Chondrocyte (in vitro differentiated cells): Measurements from ENCODE around the gene NETO2. TPM values are rescaled to one million over a fixed set of nuclear protein-coding genes. Genes with fewer than 3 reads are reported as not detected.

Source experiments
- DNase-seq: peaks from one replicate; pipeline ENCODE4 v3.0.0; 2021; ENCODE audit warnings: mixed read lengths, low spot score
- H3K27ac Mint-ChIP-seq: one replicate; pipeline ENCODE4 v1.8.0; 2021; ENCODE audit warnings: mild to moderate bottlenecking, moderate library complexity, mixed read lengths; ENCODE audit not compliant: unreplicated experiment
- H3K27me3 Mint-ChIP-seq: 2 replicates; pipeline ENCODE4 v1.8.0; 2021; ENCODE audit warnings: low read depth, mixed read lengths
- H3K36me3 Mint-ChIP-seq: 2 replicates; pipeline ENCODE4 v1.8.0; 2021; ENCODE audit warnings: low read depth, mixed read lengths
- H3K4me1 Mint-ChIP-seq: 2 replicates; pipeline ENCODE4 v1.8.0; 2021; ENCODE audit warnings: low read depth, mild to moderate bottlenecking, mixed read lengths
- H3K4me3 Mint-ChIP-seq: one replicate; pipeline ENCODE4 v1.8.0; 2021; ENCODE audit warnings: mild to moderate bottlenecking, moderate library complexity, mixed read lengths; ENCODE audit not compliant: unreplicated experiment
- H3K9me3 Mint-ChIP-seq: 2 replicates; pipeline ENCODE4 v1.8.0; 2021; ENCODE audit warnings: low read depth, mixed read lengths
- CTCF ChIP-seq: fragments of 200-600 bp; sonication (generic); IDR thresholded peaks from 2 replicates; pipeline ENCODE4 v1.5.0; 2021; ENCODE audit warnings: antibody characterized with exemption, mild to moderate bottlenecking, moderate library complexity
- total RNA-seq: library from RNA; stranded (reverse); gene quantifications from 3 replicates; pipeline ENCODE4 v1.2.1, GENCODE V29; 2021

NETO2 gene
- total RNA-seq, 1 donor from 2014 or later, result 9.0 TPM

GRCh38 chr16:47033176-47033575 is 110.6 kb downstream of the NETO2 start:
- no peaks in the 10 kb centered on the region for H3K4me1 Mint-ChIP-seq
- no peaks in the 10 kb centered on the region for H3K27me3 Mint-ChIP-seq
- no peak for TF ChIP-seq CTCF
- no peaks in the 10 kb centered on the region for H3K9me3 Mint-ChIP-seq
- DNase-seq, result no peak
- no peak overlapping the region for H3K27ac Mint-ChIP-seq
- H3K36me3 Mint-ChIP-seq, result no peaks in the 10 kb centered on the region
- H3K4me3 Mint-ChIP-seq, result no peak overlapping the region

- Mint-ChIP-seq H3K9me3 (no peaks in the 10 kb centered on the region), H3K4me1 (no peaks in the 10 kb centered on the region), H3K27me3 (no peaks in the 10 kb centered on the region), H3K27ac (no peak overlapping the region), H3K36me3 (no peaks in the 10 kb centered on the region), H3K4me3 (no peak overlapping the region)
- no peak for TF ChIP-seq CTCF
- DNase-seq, result no peak
Observed at GRCh38 chr16:47029724-47030123, 114.0 kb downstream of the NETO2 start.

GRCh38 chr16:47028767-47029377 is 114.9 kb downstream of the NETO2 start:
- TF ChIP-seq CTCF, result no peak
- Mint-ChIP-seq H3K36me3 (no peaks in the 10 kb centered on the region), H3K27me3 (no peaks in the 10 kb centered on the region), H3K9me3 (no peaks in the 10 kb centered on the region), H3K4me3 (no peak overlapping the region), H3K4me1 (no peaks in the 10 kb centered on the region), H3K27ac (no peak overlapping the region)
- DNase-seq, result no peak

Other genes with a start within 250 kb of the NETO2 start
- gene DNAJA2, start 170.3 kb downstream of the NETO2 start, total RNA-seq, result 43.1 to 54.4 TPM (median 44.6 TPM) in 3 replicates